Peyer's patch (tissue), 4 donors: ENCODE data around the gene EWSR1. TPM values are rescaled to one million over a fixed set of nuclear protein-coding genes. Genes with fewer than 3 reads are reported as not detected.

Experiments
- DNase-seq, 3 donors: peaks; one replicate each; pipeline ENCODE4 v3.0.0-alpha.2; 2017 to 2019
- H3K27ac ChIP-seq, 4 donors: fragments of 200-600 bp; sonication (generic); one replicate each; pipeline ENCODE4 v1.5.1; 2016 to 2019
- H3K27me3 ChIP-seq, 2 donors: fragments of 200-600 bp; sonication (generic); one replicate each; pipeline ENCODE4 v1.5.1; 2019
- H3K36me3 ChIP-seq, 3 donors: fragments of 200-600 bp; sonication (generic); one replicate each; pipeline ENCODE4 v1.5.1; 2016 to 2019
- H3K4me1 ChIP-seq, 4 donors: fragments of 200-600 bp; sonication (generic); one replicate each; pipeline ENCODE4 v1.5.1; 2016 to 2019
- H3K4me3 ChIP-seq, 4 donors: fragments of 200-600 bp; sonication (generic); 1 replicate in 3 of 4; 2 replicates in 1 of 4; pipeline ENCODE4 v1.5.1; 2016 to 2019; ENCODE audit warnings: mild to moderate bottlenecking in 1 of 4
- H3K9me3 ChIP-seq, 4 donors: fragments of 200-600 bp; sonication (generic); one replicate each; pipeline ENCODE4 v1.5.1; 2016 to 2019; ENCODE audit warnings: mild to moderate bottlenecking in 1 of 4
- CTCF ChIP-seq, 6 experiments: fragments of 450-650 bp in 4 of 6; fragments of 200-600 bp in 2 of 6; sonication (generic) in 1 of 6; IDR thresholded peaks; one replicate each; pipeline ENCODE4 v1.5.1; 2017 to 2019; ENCODE audit warnings: antibody characterized with exemption in 6 of 6, mild to moderate bottlenecking in 3 of 6, moderate library complexity in 1 of 6
- POLR2A ChIP-seq, 2 donors: fragments of 450-650 bp; IDR thresholded peaks; one replicate each; pipeline ENCODE4 v1.5.1; 2017; ENCODE audit warnings: antibody characterized with exemption in 2 of 2, mild to moderate bottlenecking in 2 of 2, moderate library complexity in 2 of 2
- total RNA-seq, 4 donors: library from RNA; depleted of rRNA; stranded (reverse); fragments of >200 nt; gene quantifications; one replicate each; pipeline ENCODE4 v1.1.0, GENCODE V29; 2016

Gene EWSR1
- total RNA-seq, 4 donors from 2014 or later = 186 to 444 (median 276) TPM

- Histone ChIP-seq H3K36me3 (peaks cover 0 to 35% (median 0%) of the 10 kb centered on the region in 3 donors), H3K27me3 (no peaks in the 10 kb centered on the region), H3K27ac (peak overlapping the region in 3 of 4 donors; percentile 12 to 97 (median 55)), H3K9me3 (no peaks in the 10 kb centered on the region), H3K4me1 (peaks cover 0 to 75% (median 17%) of the 10 kb centered on the region in 4 donors), H3K4me3 (peak overlapping the region; percentile 77 to 99 (median 88))
- no peak for DNase-seq
- no peak for TF ChIP-seq CTCF (IDR thresholded peaks at IDR 0.05)
- no peak for TF ChIP-seq POLR2A (IDR thresholded peaks at IDR 0.05)
Measured at GRCh38 chr22:29270475-29271271, 2.6 kb downstream of the EWSR1 start.

GRCh38 chr22:29272624-29273023, 4.6 kb downstream of the EWSR1 start:
- no peak overlapping the region for H3K4me3 ChIP-seq
- DNase-seq = no peak
- peaks cover 0 to 74% (median 18%) of the 10 kb centered on the region in 4 donors for H3K4me1 ChIP-seq
- no peak for TF ChIP-seq CTCF (IDR thresholded peaks at IDR 0.05)
- H3K27ac ChIP-seq = no peak overlapping the region
- no peaks in the 10 kb centered on the region for H3K27me3 ChIP-seq
- H3K36me3 ChIP-seq = peaks cover 0 to 52% (median 0%) of the 10 kb centered on the region in 3 donors
- H3K9me3 ChIP-seq = no peaks in the 10 kb centered on the region

GRCh38 chr22:29275167-29275566, 7.1 kb downstream of the EWSR1 start:
- H3K27me3 ChIP-seq = no peaks in the 10 kb centered on the region
- H3K36me3 ChIP-seq = peaks cover 0 to 77% (median 3%) of the 10 kb centered on the region in 3 donors
- no peaks in the 10 kb centered on the region for H3K9me3 ChIP-seq
- peaks cover 0 to 65% (median 17%) of the 10 kb centered on the region in 4 donors for H3K4me1 ChIP-seq
- H3K27ac ChIP-seq = no peak overlapping the region
- no peak for DNase-seq
- TF ChIP-seq CTCF (IDR thresholded peaks at IDR 0.05) = no peak
- no peak for TF ChIP-seq POLR2A (IDR thresholded peaks at IDR 0.05)
- H3K4me3 ChIP-seq = no peak overlapping the region

GRCh38 chr22:29275819-29276565, 7.9 kb downstream of the EWSR1 start:
- Histone ChIP-seq H3K27ac (no peak overlapping the region), H3K9me3 (no peaks in the 10 kb centered on the region), H3K27me3 (no peaks in the 10 kb centered on the region), H3K4me1 (peaks cover 0 to 58% (median 13%) of the 10 kb centered on the region in 4 donors), H3K4me3 (no peak overlapping the region), H3K36me3 (peaks cover 0 to 84% (median 3%) of the 10 kb centered on the region in 3 donors)
- TF ChIP-seq POLR2A (IDR thresholded peaks at IDR 0.05) (no peak), CTCF (IDR thresholded peaks at IDR 0.05) (peak in 1 of 6 experiments; percentile 32)
- no peak for DNase-seq

GRCh38 chr22:29277927-29278326, 9.9 kb downstream of the EWSR1 start:
- peak in 1 of 3 donors; percentile 8 for DNase-seq
- Histone ChIP-seq H3K4me1 (peaks cover 0 to 39% (median 5%) of the 10 kb centered on the region in 4 donors), H3K36me3 (peaks cover 0 to 96% (median 3%) of the 10 kb centered on the region in 3 donors), H3K4me3 (no peak overlapping the region), H3K27ac (no peak overlapping the region), H3K27me3 (no peaks in the 10 kb centered on the region), H3K9me3 (no peaks in the 10 kb centered on the region)
- TF ChIP-seq POLR2A (IDR thresholded peaks at IDR 0.05) (no peak), CTCF (IDR thresholded peaks at IDR 0.05) (no peak)
